GM19372 (cell line): ENCODE data around the gene RSPH1.

Experiments
- ATAC-seq: cut with Tn5 transposase; IDR thresholded peaks from one replicate; pipeline ENCODE4 v1.9.1; 2021; ENCODE audit warnings: mild to moderate bottlenecking, low read depth, moderate library complexity; ENCODE audit not compliant: unreplicated experiment

RSPH1 gene

GRCh38 chr21:42532466-42533181 lies 36.6 kb upstream of the RSPH1 start:
- no peak for ATAC-seq

GRCh38 chr21:42531771-42532170 lies 35.7 kb upstream of the RSPH1 start:
- ATAC-seq: no peak

- ATAC-seq: no peak
Measured at GRCh38 chr21:42530167-42530518, 34.1 kb upstream of the RSPH1 start.

GRCh38 chr21:42527489-42528158 lies 31.6 kb upstream of the RSPH1 start:
- ATAC-seq: no peak

- ATAC-seq: no peak
Measured at GRCh38 chr21:42527127-42527488, 31.1 kb upstream of the RSPH1 start.

GRCh38 chr21:42526379-42526727 lies 30.3 kb upstream of the RSPH1 start:
- no peak for ATAC-seq

GRCh38 chr21:42525676-42526378 lies 29.8 kb upstream of the RSPH1 start:
- no peak for ATAC-seq

- no peak for ATAC-seq
Measured at GRCh38 chr21:42525029-42525581, 29.1 kb upstream of the RSPH1 start.

- peak; percentile 75 for ATAC-seq
Measured at GRCh38 chr21:42524341-42525028, 28.5 kb upstream of the RSPH1 start.

GRCh38 chr21:42523941-42524340 lies 27.9 kb upstream of the RSPH1 start:
- no peak for ATAC-seq

- ATAC-seq: no peak
Measured at GRCh38 chr21:42523211-42523610, 27.2 kb upstream of the RSPH1 start.

GRCh38 chr21:42522771-42523170 lies 26.7 kb upstream of the RSPH1 start:
- ATAC-seq: no peak

- no peak for ATAC-seq
Measured at GRCh38 chr21:42522271-42522670, 26.2 kb upstream of the RSPH1 start.

GRCh38 chr21:42521805-42522204 lies 25.8 kb upstream of the RSPH1 start:
- ATAC-seq: no peak

- ATAC-seq: no peak
Measured at GRCh38 chr21:42521384-42521783, 25.4 kb upstream of the RSPH1 start.

- no peak for ATAC-seq
Measured at GRCh38 chr21:42520628-42521253, 24.7 kb upstream of the RSPH1 start.

- ATAC-seq: no peak
Measured at GRCh38 chr21:42518626-42519025, 22.6 kb upstream of the RSPH1 start.

GRCh38 chr21:42518215-42518614 lies 22.2 kb upstream of the RSPH1 start:
- no peak for ATAC-seq

- ATAC-seq: no peak
Measured at GRCh38 chr21:42515708-42516502, 19.9 kb upstream of the RSPH1 start.

- no peak for ATAC-seq
Measured at GRCh38 chr21:42514883-42515228, 18.8 kb upstream of the RSPH1 start.
